Left colon (tissue), 2 donors: Measurements from ENCODE around the gene LRMDA. TPM values are rescaled to one million over a fixed set of nuclear protein-coding genes. Genes with fewer than 3 reads are reported as not detected.

Source experiments
- ATAC-seq: fragments of 200-7000 bp; cut with Tn5 transposase; one replicate; pipeline ENCODE4 v1.9.1; 2020; ENCODE audit warnings: mild to moderate bottlenecking, moderate library complexity
- DNase-seq, 2 donors: peaks; one replicate each; pipeline ENCODE4 v3.0.0-alpha.2; 2020
- intact Hi-C, 2 donors: fragments of 100-400 bp; cut with DNase I in 1 of 2; cut with micrococcal nuclease in 1 of 2; formaldehyde crosslinking; loops; one replicate each; pipeline versions ENCODE4 v1.11.2 to v1.14.0; 2022; cut with DNase I, micrococcal nuclease
- total RNA-seq, 2 donors: library from RNA; stranded (reverse); fragmentation: NEBNext Ultra II Directional; extraction: Animal tissue kit (Norgen Biotek cat#: 25700); gene quantifications; one replicate each; pipeline ENCODE4 v1.2.1, GENCODE V29; 2021
- donor health status: DM: no; HTN: no; CAD: no.
- donor health status: DM: yes; HTN: yes; CAD: no.

LRMDA gene
- total RNA-seq, 2 donors from 2014 or later: 8.1 to 10.6 TPM

GRCh38 chr10:75487087-75487754, 55.8 kb downstream of the LRMDA start:
- ATAC-seq: no peak
- intact Hi-C loops: no loop called here
- DNase-seq: no peak

- intact Hi-C loops: no loop called here
- DNase-seq: no peak
- no peak for ATAC-seq
Measured at GRCh38 chr10:75487755-75488125, 56.3 kb downstream of the LRMDA start.

- DNase-seq (no peak), ATAC-seq (no peak)
- intact Hi-C loops: no loop called here
Measured at GRCh38 chr10:75492173-75492925, 60.9 kb downstream of the LRMDA start.

GRCh38 chr10:75493464-75493863, 62.0 kb downstream of the LRMDA start:
- DNase-seq (no peak), ATAC-seq (no peak)
- intact Hi-C loops: no loop called here

GRCh38 chr10:75495434-75496190, 64.2 kb downstream of the LRMDA start:
- ATAC-seq (no peak), DNase-seq (no peak)
- intact Hi-C loops: no loop called here

GRCh38 chr10:75496191-75496567, 64.8 kb downstream of the LRMDA start:
- no peak for ATAC-seq
- intact Hi-C loops: no loop called here
- DNase-seq: no peak

GRCh38 chr10:75497997-75498883, 66.8 kb downstream of the LRMDA start:
- intact Hi-C loops: no loop called here
- peak in 1 of 2 donors; percentile 29 for DNase-seq
- ATAC-seq: no peak

GRCh38 chr10:75498884-75499350, 67.5 kb downstream of the LRMDA start:
- intact Hi-C loops: no loop called here
- ATAC-seq: no peak

GRCh38 chr10:75499556-75500160, 68.2 kb downstream of the LRMDA start:
- DNase-seq: no peak
- intact Hi-C loops: no loop called here
- no peak for ATAC-seq

More at GRCh38 chr10:75498884-75499350, 67.5 kb downstream of the LRMDA start:
- DNase-seq: no peak

- ATAC-seq: peak; percentile 50
- intact Hi-C loops: no loop called here
- DNase-seq: no peak
Measured at GRCh38 chr10:75502389-75502788, 71.0 kb downstream of the LRMDA start.

- ATAC-seq: no peak
- intact Hi-C loops: no loop called here
- no peak for DNase-seq
Measured at GRCh38 chr10:75502838-75503237, 71.4 kb downstream of the LRMDA start.

- intact Hi-C loops: no loop called here
- ATAC-seq: no peak
- DNase-seq: no peak
Measured at GRCh38 chr10:75505293-75505692, 73.9 kb downstream of the LRMDA start.

GRCh38 chr10:75505840-75506506, 74.5 kb downstream of the LRMDA start:
- intact Hi-C loops: no loop called here
- no peak for ATAC-seq
- DNase-seq: no peak

GRCh38 chr10:75506930-75507329, 75.5 kb downstream of the LRMDA start:
- intact Hi-C loops: no loop called here
- peak; percentile 40 for ATAC-seq

GRCh38 chr10:75507469-75507868, 76.0 kb downstream of the LRMDA start:
- DNase-seq (no peak), ATAC-seq (no peak)
- intact Hi-C loops: no loop called here

More at GRCh38 chr10:75506930-75507329, 75.5 kb downstream of the LRMDA start:
- no peak for DNase-seq

GRCh38 chr10:75508239-75508813, 76.9 kb downstream of the LRMDA start:
- no peak for DNase-seq
- intact Hi-C loops: no loop called here
- ATAC-seq: peak; percentile 69

- intact Hi-C loops: no loop called here
- DNase-seq: no peak
- ATAC-seq: peak; percentile 25
Measured at GRCh38 chr10:75508814-75509306, 77.4 kb downstream of the LRMDA start.
